HEK293 (cell line): ENCODE measurements around the gene UNC93B1.

Experiments
- CTCF ChIA-PET: fragments of 350-600 bp; formaldehyde crosslinking; extraction: SDS; loops from one replicate; lab custom pipeline; 2021; ENCODE audit warnings: antibody characterized with exemption; lab: Yijun Ruan, JAX
- POLR2A ChIA-PET: fragments of 300-600 bp; formaldehyde crosslinking; extraction: SDS; loops from one replicate; lab custom pipeline; 2020; ENCODE audit warnings: antibody characterized with exemption, inconsistent platforms; lab: Yijun Ruan, JAX
- H3K27ac ChIP-seq: fragments of 200-500 bp; sonication (Bioruptor generic); 2 replicates; pipeline ENCODE4 v1.5.1; 2014; ENCODE audit warnings: low read depth, low read length, control low read depth, inconsistent platforms; ENCODE audit errors: extremely low read depth
- H3K36me3 ChIP-seq, 2 experiments: fragments of 200-500 bp in 1 of 2; sonication (Bioruptor generic) in 1 of 2; 1 replicate in 1 of 2; 2 replicates in 1 of 2; pipeline ENCODE4 v1.5.1; 2014 to 2017; ENCODE audit warnings: inconsistent platforms in 2 of 2, low read length in 2 of 2; ENCODE audit not compliant: control insufficient read depth in 2 of 2, insufficient read depth in 1 of 2
- H3K4me1 ChIP-seq: fragments of 200-500 bp; sonication (Bioruptor generic); 2 replicates; pipeline ENCODE4 v1.5.1; 2014; ENCODE audit warnings: mild to moderate bottlenecking, low read length, inconsistent platforms; ENCODE audit not compliant: control insufficient read depth, insufficient read depth
- H3K4me3 ChIP-seq: 2 replicates; pipeline ENCODE4 v1.5.1; 2011; ENCODE audit warnings: low read depth, mild to moderate bottlenecking, control low read depth, low read length, moderate library complexity
- H3K9me3 ChIP-seq: fragments of 200-500 bp; sonication (Bioruptor generic); 2 replicates; pipeline ENCODE4 v1.5.1; 2014; ENCODE audit warnings: low read depth, low read length, inconsistent platforms; ENCODE audit not compliant: control insufficient read depth, insufficient read depth
- HIC1 ChIP-seq: fragments of 450-650 bp; formaldehyde crosslinking; IDR thresholded peaks from 2 replicates; pipeline ENCODE4 v1.5.1; 2016; ENCODE audit warnings: missing biosample characterization, missing genetic modification characterization
- KLF10 ChIP-seq: fragments of 450-650 bp; IDR thresholded peaks from 2 replicates; pipeline ENCODE4 v1.5.1; 2018; ENCODE audit warnings: missing biosample characterization, mild to moderate bottlenecking, missing genetic modification characterization
- MZF1 ChIP-seq: fragments of 450-650 bp; formaldehyde crosslinking; IDR thresholded peaks from 2 replicates; pipeline ENCODE4 v1.5.1; 2017; ENCODE audit warnings: missing biosample characterization, missing genetic modification characterization, borderline replicate concordance
- YY2 ChIP-seq: fragments of 450-650 bp; formaldehyde crosslinking; IDR thresholded peaks from 2 replicates; pipeline ENCODE4 v1.5.1; 2016; ENCODE audit warnings: missing biosample characterization, missing genetic modification characterization
- ZBTB26 ChIP-seq: fragments of 450-650 bp; formaldehyde crosslinking; optimal IDR thresholded peaks from 2 replicates; pipeline ENCODE3; 2016; ENCODE audit warnings: missing biosample characterization, mild to moderate bottlenecking, missing genetic modification characterization
- ZFP3 ChIP-seq: fragments of 450-650 bp; formaldehyde crosslinking; IDR thresholded peaks from 2 replicates; pipeline ENCODE4 v1.5.1; 2016; ENCODE audit warnings: low read depth, missing biosample characterization, missing genetic modification characterization
- ZFP37 ChIP-seq: fragments of 450-650 bp; formaldehyde crosslinking; IDR thresholded peaks from 2 replicates; pipeline ENCODE4 v1.5.1; 2016; ENCODE audit warnings: missing biosample characterization, missing genetic modification characterization
- ZNF157 ChIP-seq: fragments of 450-650 bp; formaldehyde crosslinking; IDR thresholded peaks from 2 replicates; pipeline ENCODE4 v1.5.1; 2016; ENCODE audit warnings: missing biosample characterization, missing genetic modification characterization
- ZNF433 ChIP-seq: fragments of 450-650 bp; formaldehyde crosslinking; IDR thresholded peaks from 2 replicates; pipeline ENCODE4 v1.5.1; 2016; ENCODE audit warnings: missing biosample characterization, missing genetic modification characterization, low read depth
- ZNF555 ChIP-seq: fragments of 450-650 bp; formaldehyde crosslinking; conservative IDR thresholded peaks from 2 replicates; pipeline ENCODE4 v1.5.1; 2017; ENCODE audit warnings: missing biosample characterization, mild to moderate bottlenecking, missing genetic modification characterization, inconsistent platforms
- ZNF596 ChIP-seq: fragments of 450-650 bp; IDR thresholded peaks from 2 replicates; pipeline ENCODE4 v1.5.0; 2018; ENCODE audit warnings: missing biosample characterization, mild to moderate bottlenecking, missing genetic modification characterization, moderate library complexity
- ZNF621 ChIP-seq: fragments of 450-650 bp; formaldehyde crosslinking; IDR thresholded peaks from 2 replicates; pipeline ENCODE4 v1.5.1; 2017; ENCODE audit warnings: missing biosample characterization, missing genetic modification characterization
- ZNF623 ChIP-seq: fragments of 450-650 bp; formaldehyde crosslinking; IDR thresholded peaks from 2 replicates; pipeline ENCODE4 v1.5.1; 2016; ENCODE audit warnings: missing biosample characterization, missing genetic modification characterization
- ZNF660 ChIP-seq: fragments of 450-650 bp; IDR thresholded peaks from 2 replicates; pipeline ENCODE4 v1.5.1; 2018; ENCODE audit warnings: missing biosample characterization, mild to moderate bottlenecking, missing genetic modification characterization
- ZNF664 ChIP-seq: fragments of 450-650 bp; formaldehyde crosslinking; IDR thresholded peaks from 2 replicates; pipeline ENCODE4 v1.5.1; 2016; ENCODE audit warnings: missing biosample characterization, missing genetic modification characterization
- ZNF76 ChIP-seq: fragments of 450-650 bp; formaldehyde crosslinking; IDR thresholded peaks from 2 replicates; pipeline ENCODE4; 2016; ENCODE audit warnings: low read depth, missing biosample characterization, missing genetic modification characterization, borderline replicate concordance
- ZNF768 ChIP-seq: fragments of 450-650 bp; formaldehyde crosslinking; IDR thresholded peaks from 2 replicates; pipeline ENCODE4 v1.5.1; 2018; ENCODE audit warnings: missing biosample characterization, mild to moderate bottlenecking, missing genetic modification characterization
- ZNF776 ChIP-seq: fragments of 450-650 bp; formaldehyde crosslinking; IDR thresholded peaks from 2 replicates; pipeline ENCODE4 v1.5.0; 2017; ENCODE audit warnings: missing biosample characterization, missing genetic modification characterization, borderline replicate concordance
- ZNF785 ChIP-seq: fragments of 450-650 bp; formaldehyde crosslinking; IDR thresholded peaks from 2 replicates; pipeline ENCODE4 v1.5.1; 2016; ENCODE audit warnings: missing biosample characterization, missing genetic modification characterization
- ZNF792 ChIP-seq: fragments of 450-650 bp; formaldehyde crosslinking; IDR thresholded peaks from 2 replicates; pipeline ENCODE4 v1.5.1; 2016; ENCODE audit warnings: missing biosample characterization, missing genetic modification characterization
- TF ChIP-seq, protein P1 (sequence below): fragments of 450-650 bp; IDR thresholded peaks from 2 replicates; pipeline ENCODE4 v1.5.1; 2018; ENCODE audit warnings: missing biosample characterization, mild to moderate bottlenecking, missing genetic modification characterization
- TF ChIP-seq, protein P2 (sequence below): fragments of 450-650 bp; formaldehyde crosslinking; IDR thresholded peaks from 2 replicates; pipeline ENCODE4 v1.5.1; 2016; ENCODE audit warnings: missing biosample characterization, missing genetic modification characterization, low read depth

UNC93B1 gene

GRCh38 chr11:68008381-68009337 is 4.8 kb upstream of the UNC93B1 start:
- H3K27ac ChIP-seq, result no peak overlapping the region
- H3K9me3 ChIP-seq, result no peaks in the 10 kb centered on the region
- H3K36me3 ChIP-seq, result no peaks in the 10 kb centered on the region
- ChIA-PET POLR2A (interaction anchor here (1.0 to 1.3 kb wide), 2 partner anchors 14 to 30 kb away, joined by 3 read pairs; partner anchors contain the start of gene TCIRG1), CTCF (interaction anchor here (0.7 to 1.9 kb wide), 4 partner anchors 13 to 200 kb away, joined by 3 to 7 read pairs (median 5); no protein-coding TSS in a partner anchor)
- no peaks in the 10 kb centered on the region for H3K4me1 ChIP-seq
- TF ChIP-seq ZBTB26 (tag by site-specific recombination) (no peak), ZNF768 (tag by site-specific recombination) (0 out of 2 replicates have a peak, but pooled peaks have one; percentile 31)
- H3K4me3 ChIP-seq, result no peak overlapping the region

DNA sequence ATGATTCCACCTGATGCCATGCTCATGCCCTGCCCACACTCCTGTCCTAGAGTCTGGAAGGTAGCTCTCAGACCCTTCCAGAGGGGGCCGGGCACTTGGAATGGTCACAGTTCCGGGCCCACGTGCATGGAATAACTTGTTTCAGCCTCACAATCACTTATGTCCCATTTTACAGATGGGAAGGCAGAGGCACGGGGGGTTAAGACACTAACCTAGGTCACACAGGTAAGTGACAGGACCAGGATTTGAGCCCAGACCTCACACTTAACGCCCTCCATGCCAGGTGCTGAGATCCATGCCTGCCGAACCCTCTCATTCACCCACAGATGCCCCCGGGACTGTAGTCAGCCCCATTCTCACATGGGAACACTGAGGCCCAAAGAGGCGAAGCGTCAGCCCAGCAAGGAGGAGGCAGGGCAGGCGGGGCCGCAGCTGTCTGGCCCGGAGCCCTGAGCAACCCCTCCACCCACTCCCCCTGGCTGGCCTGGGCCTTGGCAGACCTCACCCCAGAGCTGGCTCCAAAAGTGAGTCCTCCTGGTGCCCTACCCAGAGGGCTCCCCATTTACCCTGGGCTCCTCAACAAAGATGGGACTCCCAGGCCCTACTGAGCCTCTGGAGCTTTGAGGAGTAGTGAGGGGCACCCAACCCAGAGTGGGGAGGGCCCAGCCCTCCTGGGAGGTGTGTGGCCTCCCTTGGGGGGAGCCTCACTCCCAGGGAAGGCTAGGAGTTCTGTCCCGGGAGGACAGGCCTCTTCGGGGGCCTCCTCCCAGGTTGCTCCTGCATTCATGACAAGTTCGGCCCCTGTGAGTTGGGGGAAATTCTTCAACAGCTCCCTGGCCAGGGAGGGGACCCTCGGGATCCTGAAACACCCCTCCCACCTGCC is 3.8 kb upstream of the UNC93B1 start:
- POLR2A ChIA-PET, result interaction anchor here (1.0 kb wide), 1 partner anchor 15 kb away, joined by 3 read pairs; no protein-coding TSS in a partner anchor

GRCh38 chr11:68006606-68007166 is 2.8 kb upstream of the UNC93B1 start:
- Histone ChIP-seq H3K9me3 (no peaks in the 10 kb centered on the region), H3K36me3 (no peaks in the 10 kb centered on the region), H3K4me1 (no peaks in the 10 kb centered on the region; the same call in 1 of the 2 replicates), H3K27ac (no peak overlapping the region), H3K4me3 (no peak overlapping the region)
- ChIA-PET CTCF (no interaction called here), POLR2A (no interaction called here)
- no peak for TF ChIP-seq ZFP3 (tag by site-specific recombination)
- TF ChIP-seq ZNF664 (tag by site-specific recombination), result no peak
- TF ChIP-seq MZF1 (tag by site-specific recombination), result no peak
- TF ChIP-seq ZNF76 (tag by site-specific recombination), result no peak
- TF ChIP-seq ZFP37 (tag by site-specific recombination), result no peak
- TF ChIP-seq ZNF785 (tag by site-specific recombination), result no peak
- no peak for TF ChIP-seq ZNF157 (tag by site-specific recombination)
- TF ChIP-seq KLF10 (tag by site-specific recombination), result no peak
- TF ChIP-seq ZNF555 (tag by site-specific recombination), result no peak
- TF ChIP-seq ZNF433, result no peak
- TF ChIP-seq HIC1 (tag by site-specific recombination), result no peak
- TF ChIP-seq, protein P1, sequence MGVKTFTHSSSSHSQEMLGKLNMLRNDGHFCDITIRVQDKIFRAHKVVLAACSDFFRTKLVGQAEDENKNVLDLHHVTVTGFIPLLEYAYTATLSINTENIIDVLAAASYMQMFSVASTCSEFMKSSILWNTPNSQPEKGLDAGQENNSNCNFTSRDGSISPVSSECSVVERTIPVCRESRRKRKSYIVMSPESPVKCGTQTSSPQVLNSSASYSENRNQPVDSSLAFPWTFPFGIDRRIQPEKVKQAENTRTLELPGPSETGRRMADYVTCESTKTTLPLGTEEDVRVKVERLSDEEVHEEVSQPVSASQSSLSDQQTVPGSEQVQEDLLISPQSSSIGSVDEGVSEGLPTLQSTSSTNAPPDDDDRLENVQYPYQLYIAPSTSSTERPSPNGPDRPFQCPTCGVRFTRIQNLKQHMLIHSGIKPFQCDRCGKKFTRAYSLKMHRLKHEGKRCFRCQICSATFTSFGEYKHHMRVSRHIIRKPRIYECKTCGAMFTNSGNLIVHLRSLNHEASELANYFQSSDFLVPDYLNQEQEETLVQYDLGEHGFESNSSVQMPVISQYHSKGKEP (tag by site-specific recombination), result no peak

More for the DNA sequence above, 3.8 kb upstream of the UNC93B1 start:
- CTCF ChIA-PET, result interaction anchor here (1.9 kb wide), 1 partner anchor 201 kb away, joined by 7 read pairs; no protein-coding TSS in a partner anchor
- H3K36me3 ChIP-seq, result no peaks in the 10 kb centered on the region
- TF ChIP-seq ZNF623 (tag by site-specific recombination), result no peak
- TF ChIP-seq ZNF621, result no peak
- TF ChIP-seq ZNF76 (tag by site-specific recombination), result no peak
- no peak for TF ChIP-seq ZNF660
- TF ChIP-seq, protein P2, sequence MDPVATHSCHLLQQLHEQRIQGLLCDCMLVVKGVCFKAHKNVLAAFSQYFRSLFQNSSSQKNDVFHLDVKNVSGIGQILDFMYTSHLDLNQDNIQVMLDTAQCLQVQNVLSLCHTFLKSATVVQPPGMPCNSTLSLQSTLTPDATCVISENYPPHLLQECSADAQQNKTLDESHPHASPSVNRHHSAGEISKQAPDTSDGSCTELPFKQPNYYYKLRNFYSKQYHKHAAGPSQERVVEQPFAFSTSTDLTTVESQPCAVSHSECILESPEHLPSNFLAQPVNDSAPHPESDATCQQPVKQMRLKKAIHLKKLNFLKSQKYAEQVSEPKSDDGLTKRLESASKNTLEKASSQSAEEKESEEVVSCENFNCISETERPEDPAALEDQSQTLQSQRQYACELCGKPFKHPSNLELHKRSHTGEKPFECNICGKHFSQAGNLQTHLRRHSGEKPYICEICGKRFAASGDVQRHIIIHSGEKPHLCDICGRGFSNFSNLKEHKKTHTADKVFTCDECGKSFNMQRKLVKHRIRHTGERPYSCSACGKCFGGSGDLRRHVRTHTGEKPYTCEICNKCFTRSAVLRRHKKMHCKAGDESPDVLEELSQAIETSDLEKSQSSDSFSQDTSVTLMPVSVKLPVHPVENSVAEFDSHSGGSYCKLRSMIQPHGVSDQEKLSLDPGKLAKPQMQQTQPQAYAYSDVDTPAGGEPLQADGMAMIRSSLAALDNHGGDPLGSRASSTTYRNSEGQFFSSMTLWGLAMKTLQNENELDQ (tag by site-specific recombination), result no peak
- no peak for TF ChIP-seq ZNF792
- no peak for TF ChIP-seq ZNF776 (tag by site-specific recombination)
- no peak for TF ChIP-seq ZNF596 (tag by site-specific recombination)
- TF ChIP-seq YY2 (tag by site-specific recombination), result no peak
- no peaks in the 10 kb centered on the region for H3K9me3 ChIP-seq
- H3K27ac ChIP-seq, result no peak overlapping the region
- H3K4me3 ChIP-seq, result no peak overlapping the region
- no peaks in the 10 kb centered on the region for H3K4me1 ChIP-seq
